SK-N-SH (cell line): ENCODE data around the gene ZNF189. TPM values are rescaled to one million over a fixed set of nuclear protein-coding genes. Genes with fewer than 3 reads are reported as not detected.

ENCODE experiments used
- CTCF ChIA-PET: fragments of 300-600, 350-600 bp; formaldehyde crosslinking; extraction: SDS; loops from one replicate; lab custom pipeline; 2021; lab: Yijun Ruan, JAX
- POLR2A ChIA-PET: fragments of 350-600 bp; sonication (Branson Sonifier 250); formaldehyde crosslinking; extraction: SDS; loops from one replicate; lab custom pipeline; 2020; ENCODE audit warnings: antibody characterized with exemption, inconsistent platforms; lab: Yijun Ruan, JAX
- DNase-seq: peaks from one replicate; pipeline ENCODE4 v3.0.0; 2012
- H2AFZ ChIP-seq: fragments of 200-600 bp; sonication (generic); 2 replicates; pipeline ENCODE4 v1.8.1; 2016; ENCODE audit warnings: antibody characterized with exemption, mild to moderate bottlenecking, low read depth
- H3F3A ChIP-seq: fragments of 200-600 bp; sonication (generic); replicated peaks from 2 replicates; pipeline ENCODE3; 2016; ENCODE audit warnings: antibody characterized with exemption, mild to moderate bottlenecking; ENCODE audit not compliant: insufficient read depth
- H3K27ac ChIP-seq, 2 experiments: fragments of 200-500 bp in 1 of 2; fragments of 200-600 bp in 1 of 2; sonication (Bioruptor generic) in 1 of 2; sonication (generic), shearing (Covaris generic) in 1 of 2; 2 replicates each; pipeline versions ENCODE4 v1.5.1 to v1.6.1; 2014 to 2016; ENCODE audit warnings: low read depth in 2 of 2, inconsistent platforms in 1 of 2, low read length in 1 of 2, mild to moderate bottlenecking in 1 of 2, mixed read lengths in 1 of 2
- H3K27me3 ChIP-seq: fragments of 200-600 bp; sonication (generic), shearing (Covaris generic); 2 replicates; pipeline ENCODE4 v1.6.1; 2016; ENCODE audit warnings: mixed run types; ENCODE audit not compliant: insufficient read depth
- H3K36me3 ChIP-seq, 2 experiments: fragments of 200-500 bp in 1 of 2; fragments of 200-600 bp in 1 of 2; sonication (Bioruptor generic) in 1 of 2; sonication (generic) in 1 of 2; replicated peaks in 1 of 2; 2 replicates each; pipeline versions ENCODE3 to v1.5.1; 2014 to 2016; ENCODE audit warnings: low read length in 1 of 2, mild to moderate bottlenecking in 1 of 2; ENCODE audit not compliant: insufficient read depth in 2 of 2, control insufficient read depth in 1 of 2
- H3K4me1 ChIP-seq, 2 experiments: fragments of 200-500 bp in 1 of 2; fragments of 200-600 bp in 1 of 2; sonication (Bioruptor generic) in 1 of 2; sonication (generic), shearing (Covaris generic) in 1 of 2; 2 replicates each; pipeline versions ENCODE4 v1.5.1 to v1.6.1; 2014 to 2016; ENCODE audit warnings: low read depth in 1 of 2, low read length in 1 of 2, mixed run types in 1 of 2; ENCODE audit not compliant: insufficient read depth in 2 of 2, control insufficient read depth in 1 of 2
- H3K4me2 ChIP-seq: fragments of 200-600 bp; sonication (generic), shearing (Covaris generic); 2 replicates; pipeline ENCODE4 v1.6.1; 2017; ENCODE audit warnings: mixed run types
- H3K4me3 ChIP-seq, 2 experiments: fragments of 200-500 bp in 1 of 2; fragments of 200-600 bp in 1 of 2; sonication (Bioruptor generic) in 1 of 2; sonication (generic), shearing (Covaris generic) in 1 of 2; 2 replicates each; pipeline versions ENCODE4 v1.5.1 to v1.8.1; 2014 to 2016; ENCODE audit warnings: low read depth in 2 of 2, inconsistent platforms in 1 of 2, low read length in 1 of 2, mild to moderate bottlenecking in 1 of 2, mixed read lengths in 1 of 2, moderate library complexity in 1 of 2
- H3K79me2 ChIP-seq: fragments of 200-600 bp; sonication (generic); 2 replicates; pipeline ENCODE4 v1.8.1; 2017; ENCODE audit warnings: mild to moderate bottlenecking; ENCODE audit not compliant: insufficient read depth
- H3K9ac ChIP-seq: fragments of 200-600 bp; sonication (generic); 2 replicates; pipeline ENCODE4 v1.6.1; 2017; ENCODE audit warnings: mixed run types
- H3K9me2 ChIP-seq: fragments of 200-600 bp; sonication (generic); 2 replicates; pipeline ENCODE4 v1.6.1; 2017; ENCODE audit warnings: mixed run types
- H3K9me3 ChIP-seq: fragments of 200-600 bp; sonication (generic); 2 replicates; pipeline ENCODE4 v1.6.1; 2017; ENCODE audit warnings: mixed run types, mild to moderate bottlenecking, moderate library complexity
- H4K20me1 ChIP-seq: fragments of 200-600 bp; sonication (generic); 2 replicates; pipeline ENCODE4 v1.6.1; 2017; ENCODE audit warnings: mild to moderate bottlenecking, mixed run types; ENCODE audit not compliant: insufficient read depth
- EZH2phosphoT487 ChIP-seq: fragments of 200-600 bp; sonication (generic); IDR thresholded peaks from 2 replicates; pipeline ENCODE4 v1.6.1; 2017; ENCODE audit warnings: low read depth, mixed run types, mild to moderate bottlenecking, antibody characterized with exemption, moderate library complexity, borderline replicate concordance
- JUND ChIP-seq: IDR thresholded peaks from 2 replicates; pipeline ENCODE4 v1.4.0; 2012
- NFIC ChIP-seq: IDR thresholded peaks from 2 replicates; pipeline ENCODE4 v1.4.0; 2012; ENCODE audit warnings: borderline replicate concordance
- RAD21 ChIP-seq: IDR thresholded peaks from 2 replicates; pipeline ENCODE4 v1.6.1; 2012; ENCODE audit warnings: mild to moderate bottlenecking, low read length
- SMC3 ChIP-seq: IDR thresholded peaks from 2 replicates; pipeline ENCODE4 v1.6.1; 2012; ENCODE audit warnings: low read depth, low read length, improper control_type of control experiment
- USF2 ChIP-seq: fragments of 150-350 bp; IDR thresholded peaks from 2 replicates; pipeline ENCODE4 v1.6.1; 2017; ENCODE audit warnings: antibody characterized with exemption, low read length, low read depth, borderline replicate concordance
- ZBTB33 ChIP-seq: IDR thresholded peaks from 2 replicates; pipeline ENCODE4 v1.4.0; 2012; ENCODE audit warnings: low read depth, borderline replicate concordance
- WGBS: methylation state at CpG from one replicate; pipeline ENCODE4 v1.1.6; 2017; ENCODE audit warnings: low lambda C conversion rate; 5-methylcytosine and 5-hydroxymethylcytosine counted together
- polyA plus RNA-seq, 3 experiments: library from polyadenylated mRNA; depleted of rRNA; stranded (reverse); fragments of >200 nt; gene quantifications; 2 replicates each; pipeline ENCODE4 v1.2.3, GENCODE V29; 2012

ZNF189 gene
- polyA plus RNA-seq, 1 of the 3 experiments (the other 2 are of a cell fraction), result 2.9 TPM

- H3K9ac ChIP-seq, result no peak overlapping the region
- H3K4me3 ChIP-seq, result no peak overlapping the region
- no peak overlapping the region for H3K27ac ChIP-seq
- no peaks in the 10 kb centered on the region for H3K79me2 ChIP-seq
- H3F3A ChIP-seq, result peaks cover 5% of the 10 kb centered on the region
- H4K20me1 ChIP-seq, result no peaks in the 10 kb centered on the region
- H3K4me2 ChIP-seq, result no peak overlapping the region
- no peaks in the 10 kb centered on the region for H3K9me2 ChIP-seq
- H3K27me3 ChIP-seq, result no peaks in the 10 kb centered on the region
- peaks cover 0 to 6% of the 10 kb centered on the region in 2 experiments; a peak in 1 of 4 replicates for H3K4me1 ChIP-seq
- CTCF ChIA-PET, result interaction anchor here (1.1 to 1.9 kb wide), 4 partner anchors 12 to 84 kb away, joined by 3 to 8 read pairs (median 4); no protein-coding TSS in a partner anchor
- H3K9me3 ChIP-seq, result no peaks in the 10 kb centered on the region
- no peak overlapping the region for H2AFZ ChIP-seq
- H3K36me3 ChIP-seq, result no peaks in the 10 kb centered on the region
- TF ChIP-seq SMC3 (no peak), EZH2phosphoT487 (no peak), NFIC (no peak)
- POLR2A ChIA-PET, result interaction anchor here (0.6 kb wide), 1 partner anchor 1116 kb away, joined by 4 read pairs; no protein-coding TSS in a partner anchor
- no peak for DNase-seq
These were observed 48.1 kb downstream of the ZNF189 start for GRCh38 chr9:101446732-101447131.

GRCh38 chr9:101448680-101449070 lies 50.0 kb downstream of the ZNF189 start:
- Histone ChIP-seq H3K36me3 (no peaks in the 10 kb centered on the region), H3K4me2 (peak overlapping the region; percentile 81; the same call in 1 of the 2 replicates), H3K27me3 (no peaks in the 10 kb centered on the region), H2AFZ (peak overlapping the region; percentile 85), H3F3A (peaks cover 5% of the 10 kb centered on the region), H3K4me1 (peaks cover 0 to 2% of the 10 kb centered on the region in 2 experiments; a peak in 1 of 4 replicates), H3K9ac (no peak overlapping the region)
- 26% methylated on average over 4 of the region's 4 CpGs for WGBS
- TF ChIP-seq JUND (no peak), RAD21 (no peak), USF2 (no peak), ZBTB33 (no peak)
- TF ChIP-seq, all 33 proteins: peak for 0
- Histone ChIP-seq H3K79me2 (no peaks in the 10 kb centered on the region), H3K27ac (no peak overlapping the region), H3K9me3 (no peaks in the 10 kb centered on the region), H4K20me1 (no peaks in the 10 kb centered on the region), H3K9me2 (no peaks in the 10 kb centered on the region), H3K4me3 (no peak overlapping the region)
- ChIA-PET POLR2A (interaction anchor here (0.7 to 1.3 kb wide), 2 partner anchors 76 to 85 kb away, joined by 3 to 6 read pairs; partner anchors contain the start of gene RNF20), CTCF (interaction anchor here (0.6 to 3.5 kb wide), 43 partner anchors 8 to 270 kb away, joined by 3 to 50 read pairs (median 6); partner anchors contain the start of genes MRPL50, RNF20 and ZNF189)
- no peak for DNase-seq
